Fibroblast of lung (primary cell): ENCODE data around the gene DNAL4.

Source experiments
- CTCF ChIP-seq, 2 donors: IDR thresholded peaks in 1 of 2; conservative IDR thresholded peaks in 1 of 2; 1 replicate in 1 of 2; 2 replicates in 1 of 2; pipeline ENCODE4 v1.5.1; 2011 to 2012; ENCODE audit warnings: low read length in 2 of 2, control low read depth in 1 of 2, inconsistent platforms in 1 of 2, low read depth in 1 of 2, mild to moderate bottlenecking in 1 of 2
- EZH2 ChIP-seq: IDR thresholded peaks from 2 replicates; pipeline ENCODE4 v1.5.1; 2012; ENCODE audit warnings: low read length, control low read depth, mild to moderate bottlenecking; ENCODE audit errors: missing control alignments

- TF ChIP-seq CTCF (conservative IDR thresholded peaks at IDR 0.05 in 1 of 2, IDR thresholded peaks at IDR 0.05 in 1 of 2; ENCODE audit: low read depth in 1 of 2, low read length in 2 of 2) (no peak), EZH2 (no peak)
Measured at GRCh38 chr22:38823076-38823475, 29.1 kb upstream of the DNAL4 start.
